AG04449 (cell line): Measurements from ENCODE around the gene RFX1.
A peak's percentile ranks its signal among the peaks of the same experiment; 100 is the strongest.

Source experiments
- CTCF ChIA-PET: fragments of 350-600 bp; formaldehyde crosslinking; extraction: SDS; loops from one replicate; lab custom pipeline; 2021; ENCODE audit warnings: antibody characterized with exemption; lab: Yijun Ruan, JAX
- POLR2A ChIA-PET: fragments of 400-600, 350-600 bp; formaldehyde crosslinking; extraction: SDS; loops from one replicate; lab custom pipeline; 2020; ENCODE audit warnings: antibody characterized with exemption, inconsistent platforms; lab: Yijun Ruan, JAX
- DNase-seq: peaks from one replicate; pipeline ENCODE4 v3.0.0-alpha.2; 2010; ENCODE audit warnings: low read depth, low spot score
- H3K4me3 ChIP-seq: 2 replicates; pipeline ENCODE4 v1.5.1; 2011; ENCODE audit warnings: low read depth, mild to moderate bottlenecking, control low read depth, low read length
- CTCF ChIP-seq: IDR thresholded peaks from one replicate; pipeline ENCODE4 v1.5.1; 2011; ENCODE audit warnings: mild to moderate bottlenecking, moderate library complexity, low read length, control low read depth, inconsistent platforms; ENCODE audit not compliant: insufficient read depth; ENCODE audit errors: missing control alignments

The RFX1 gene

GRCh38 chr19:14006085-14006765, at the start of gene RFX1:
TSS of gene RFX1 (minus strand) at chr19:14006320. CDS start at chr19:13993843, 12,477 bp downstream.
- H3K4me3 ChIP-seq = peak within 1 kb of the TSS; percentile 78
- ChIA-PET CTCF (interaction anchor here (0.7 to 1.4 kb wide), 3 partner anchors 26 to 123 kb away, joined by 3 to 5 read pairs (median 3); partner anchors contain the start of gene IL27RA), POLR2A (interaction anchor here (0.6 to 1.1 kb wide), 4 partner anchors 9 to 131 kb away, joined by 3 to 4 read pairs (median 4); partner anchors contain the start of genes DCAF15 and IL27RA)

GRCh38 chr19:14055396-14055795, 49.3 kb upstream of the RFX1 start:
- DNase-seq = no peak
- POLR2A ChIA-PET = no interaction called here
- no peak for TF ChIP-seq CTCF
- H3K4me3 ChIP-seq = no peak overlapping the region
- CTCF ChIA-PET = interaction anchor here (1.0 to 6.9 kb wide), 3 partner anchors 9 to 17 kb away, joined by 3 to 106 read pairs (median 103); partner anchors contain the start of gene MISP3

More at GRCh38 chr19:14006085-14006765, at the start of gene RFX1:
- peak; percentile 100 for DNase-seq
- no peak for TF ChIP-seq CTCF

DNA sequence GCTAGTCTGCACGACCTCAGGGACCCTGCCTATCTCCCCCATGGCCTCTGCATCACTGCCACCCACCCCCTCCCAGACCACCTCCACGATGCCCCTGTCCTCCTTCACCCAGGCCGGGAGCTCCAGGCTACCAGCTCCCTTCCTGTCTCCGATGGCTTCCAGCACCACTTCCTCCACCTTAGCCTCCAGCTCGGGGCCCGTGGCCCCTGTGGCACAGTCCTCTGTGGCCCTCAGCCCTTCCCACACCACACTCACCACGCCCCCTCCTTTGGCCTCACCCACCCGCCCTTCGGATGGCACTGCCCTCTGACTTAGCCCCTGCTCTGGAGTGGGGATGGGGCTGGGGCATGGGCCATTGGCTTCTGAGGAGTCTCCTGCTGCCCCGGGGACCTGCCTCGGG, 48.6 kb upstream of the RFX1 start:
- CTCF ChIA-PET = interaction anchor here (0.8 to 5.1 kb wide), 4 partner anchors 13 to 175 kb away, joined by 3 to 34 read pairs (median 3); partner anchors contain the start of gene MISP3
- no peak for TF ChIP-seq CTCF
- no peak overlapping the region for H3K4me3 ChIP-seq
- POLR2A ChIA-PET = no interaction called here
- DNase-seq = no peak

- ChIA-PET CTCF (interaction anchor here (0.8 to 5.1 kb wide), 4 partner anchors 12 to 175 kb away, joined by 3 to 34 read pairs (median 3); partner anchors contain the start of gene MISP3), POLR2A (no interaction called here)
- no peak overlapping the region for H3K4me3 ChIP-seq
- no peak for TF ChIP-seq CTCF
- no peak for DNase-seq
Measured at GRCh38 chr19:14054099-14054498, 48.0 kb upstream of the RFX1 start.

GRCh38 chr19:14053500-14053899, 47.4 kb upstream of the RFX1 start:
- H3K4me3 ChIP-seq = no peak overlapping the region
- POLR2A ChIA-PET = no interaction called here
- TF ChIP-seq CTCF = no peak
- no peak for DNase-seq
- CTCF ChIA-PET = interaction anchor here (1.3 to 5.1 kb wide), 4 partner anchors 11 to 174 kb away, joined by 4 to 34 read pairs (median 10); partner anchors contain the start of gene MISP3

DNA sequence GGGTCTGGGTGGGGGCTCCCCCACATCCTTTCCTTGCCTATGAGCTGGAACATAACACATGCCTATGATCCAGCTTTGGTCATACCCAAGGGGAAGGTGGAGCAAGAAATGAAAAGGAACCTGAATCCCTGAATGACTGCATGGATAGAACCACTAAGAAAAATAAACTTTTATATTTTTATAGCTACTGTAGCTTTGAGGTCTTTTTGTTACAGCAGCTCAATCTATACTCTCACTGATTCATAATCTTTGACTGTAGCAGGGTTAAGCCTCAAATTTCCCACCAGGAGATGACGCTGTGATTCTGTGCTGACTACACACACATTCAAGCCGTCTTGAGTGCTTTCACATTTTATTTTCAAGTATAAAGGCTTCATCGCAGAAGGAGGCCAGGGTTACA, 46.9 kb upstream of the RFX1 start:
- ChIA-PET CTCF (interaction anchor here (1.0 to 5.1 kb wide), 5 partner anchors 8 to 174 kb away, joined by 3 to 34 read pairs (median 5); partner anchors contain the start of genes MISP3 and PALM3), POLR2A (interaction anchor here (0.6 kb wide), 1 partner anchor 465 kb away, joined by 3 read pairs; no protein-coding TSS in a partner anchor)
- TF ChIP-seq CTCF = no peak
- no peak overlapping the region for H3K4me3 ChIP-seq
- DNase-seq = no peak
